Memory B cell (primary cell): Measurements from ENCODE around the gene OR10H4.
"Not testable (repeated sequence)": the region's sequence is repeated elsewhere in the genome, so short reads cannot be mapped to it uniquely, and the experiment has no call there.

Source experiments
- ATAC-seq: fragments of 150-1000 bp; cut with Tn5 transposase; 2 replicates; pipeline ENCODE4 v1.10.0; 2021; ENCODE audit warnings: low read depth, mild to moderate bottlenecking, moderate library complexity
- DNase-seq, 2 donors: peaks; one replicate each; pipeline ENCODE4 v3.0.0; 2022; ENCODE audit warnings: low spot score in 2 of 2
- H3K27ac Mint-ChIP-seq: one replicate; pipeline ENCODE4 v1.8.0; 2022; ENCODE audit warnings: mild to moderate bottlenecking, moderate library complexity, mixed read lengths
- H3K27me3 Mint-ChIP-seq: one replicate; pipeline ENCODE4 v1.8.0; 2022; ENCODE audit warnings: mixed read lengths
- H3K36me3 Mint-ChIP-seq: one replicate; pipeline ENCODE4 v1.8.0; 2022; ENCODE audit warnings: mild to moderate bottlenecking, mixed read lengths
- H3K4me1 Mint-ChIP-seq: one replicate; pipeline ENCODE4 v1.8.0; 2022; ENCODE audit warnings: mixed read lengths
- H3K4me3 Mint-ChIP-seq: one replicate; pipeline ENCODE4 v1.8.0; 2022; ENCODE audit warnings: mild to moderate bottlenecking, moderate library complexity, mixed read lengths
- H3K9me3 Mint-ChIP-seq: one replicate; pipeline ENCODE4 v1.8.0; 2022; ENCODE audit warnings: mixed read lengths

Gene OR10H4

GRCh38 chr19:15926484-15926883 lies 22.3 kb upstream of the OR10H4 start:
- Mint-ChIP-seq H3K4me1 (no peaks in the 10 kb centered on the region), H3K4me3 (no peak overlapping the region), H3K36me3 (peaks cover 4% of the 10 kb centered on the region), H3K27me3 (peaks cover 35% of the 10 kb centered on the region), H3K9me3 (peaks cover 4% of the 10 kb centered on the region), H3K27ac (no peak overlapping the region)
- no peak for ATAC-seq
- DNase-seq, result no peak

DNA sequence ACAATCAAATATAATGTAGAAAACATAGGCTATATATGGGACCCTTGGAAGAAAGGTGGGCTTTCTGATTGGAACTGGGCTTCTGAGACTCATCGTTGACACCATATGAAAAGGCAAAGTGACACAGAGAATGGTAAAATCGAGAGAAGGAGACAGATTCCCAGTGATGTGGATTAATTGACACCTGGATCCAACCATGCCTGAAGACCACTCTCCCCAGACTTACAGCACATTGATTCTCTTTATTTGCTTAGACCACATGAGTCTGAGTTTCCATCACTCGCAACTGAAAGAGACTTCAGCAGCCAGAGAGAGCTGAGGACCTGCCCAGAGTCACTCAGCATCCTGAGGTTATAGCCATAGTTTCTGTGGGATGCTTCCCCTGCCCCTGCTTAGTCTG lies 20.5 kb upstream of the OR10H4 start:
- Mint-ChIP-seq H3K27me3 (peaks cover 31% of the 10 kb centered on the region), H3K4me1 (no peaks in the 10 kb centered on the region), H3K36me3 (peaks cover 4% of the 10 kb centered on the region), H3K27ac (no peak overlapping the region), H3K9me3 (peaks cover 4% of the 10 kb centered on the region), H3K4me3 (no peak overlapping the region)
- DNase-seq (no peak), ATAC-seq (no peak)

DNA sequence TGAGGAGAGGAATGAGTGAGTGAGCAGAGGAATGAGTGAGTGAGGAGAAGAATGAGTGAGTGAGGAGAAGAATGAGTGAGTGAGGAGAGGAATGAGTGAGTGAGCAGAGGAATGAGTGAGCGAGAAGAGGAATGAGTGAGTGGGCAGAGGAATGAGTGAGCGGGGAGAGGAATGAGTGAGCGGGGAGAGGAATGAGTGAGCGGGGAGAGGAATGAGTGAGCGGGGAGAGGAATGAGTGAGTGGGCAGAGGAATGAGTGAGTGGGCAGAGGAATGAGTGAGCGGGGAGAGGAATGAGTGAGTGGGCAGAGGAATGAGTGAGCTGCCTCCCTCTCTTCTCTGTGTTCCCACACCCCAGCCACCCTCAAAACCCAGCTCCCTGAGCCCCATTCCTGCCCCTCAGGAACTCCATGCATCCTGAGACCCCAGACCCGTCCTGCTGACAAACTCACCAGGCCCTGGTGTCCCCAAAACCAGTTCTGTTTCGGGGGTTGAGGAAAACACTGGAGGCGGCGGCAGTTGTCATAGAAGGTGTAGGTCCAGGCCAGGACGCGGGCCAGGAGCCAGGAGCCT lies 15.0 kb upstream of the OR10H4 start:
- H3K4me3 Mint-ChIP-seq, ATAC-seq, H3K36me3 Mint-ChIP-seq, DNase-seq, H3K4me1 Mint-ChIP-seq, H3K27ac Mint-ChIP-seq, H3K9me3 Mint-ChIP-seq: not testable (repeated sequence)
- H3K27me3 Mint-ChIP-seq, result peaks cover 22% of the 10 kb centered on the region

- H3K27ac Mint-ChIP-seq, result no peak within 1 kb of the TSS
- peaks cover 19% of the 10 kb centered on the region for H3K27me3 Mint-ChIP-seq
Observed at GRCh38 chr19:15934332-15935078, 14.3 kb upstream of the OR10H4 start, which contains the start of gene CYP4F11. CYP4F11 (minus strand) TSS chr19:15934529; CDS start chr19:15934408, 121 bp downstream.

DNA sequence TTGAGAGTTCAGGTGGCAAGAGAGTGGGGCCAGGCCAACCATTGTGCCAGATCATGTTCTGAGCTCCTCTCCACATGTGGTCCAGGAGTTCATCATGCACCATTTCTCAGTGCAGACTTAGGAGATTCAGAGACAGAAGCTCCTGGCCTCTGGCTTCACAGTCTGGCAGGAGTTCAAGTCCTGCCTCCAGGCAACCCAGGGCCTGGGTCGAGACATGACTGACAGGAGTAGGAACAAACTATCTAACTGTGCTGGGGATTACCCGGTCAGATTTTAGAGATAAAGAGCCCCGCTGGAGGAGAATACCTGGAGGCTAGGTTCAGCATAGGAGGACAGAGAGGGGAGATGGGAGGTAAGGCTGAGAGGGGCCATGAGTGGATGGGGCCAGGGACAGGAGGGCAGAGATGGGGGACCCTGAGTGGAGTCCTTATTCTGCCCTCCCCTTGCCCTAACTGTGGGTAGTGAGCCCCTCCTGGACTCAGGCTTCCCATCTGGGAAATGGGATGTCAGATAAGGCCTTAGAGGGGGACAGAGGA lies 13.6 kb upstream of the OR10H4 start:
- Mint-ChIP-seq H3K4me1 (no peaks in the 10 kb centered on the region), H3K9me3 (peaks cover 5% of the 10 kb centered on the region), H3K36me3 (peaks cover 4% of the 10 kb centered on the region), H3K27me3 (peaks cover 17% of the 10 kb centered on the region), H3K27ac (no peak overlapping the region), H3K4me3 (no peak overlapping the region)
- ATAC-seq (no peak), DNase-seq (no peak)

More at GRCh38 chr19:15934332-15935078, 14.3 kb upstream of the OR10H4 start, which contains the start of gene CYP4F11:
- DNase-seq, result no peak
- Mint-ChIP-seq H3K4me1 (no peaks in the 10 kb centered on the region), H3K9me3 (peaks cover 5% of the 10 kb centered on the region), H3K36me3 (peaks cover 4% of the 10 kb centered on the region), H3K4me3 (no peak within 1 kb of the TSS)
- no peak for ATAC-seq

GRCh38 chr19:15936173-15936572 lies 12.6 kb upstream of the OR10H4 start:
- no peak overlapping the region for H3K27ac Mint-ChIP-seq
- H3K9me3 Mint-ChIP-seq, result peaks cover 5% of the 10 kb centered on the region
- H3K27me3 Mint-ChIP-seq, result peaks cover 16% of the 10 kb centered on the region
- no peaks in the 10 kb centered on the region for H3K4me1 Mint-ChIP-seq
- DNase-seq (no peak), ATAC-seq (no peak)
- no peak overlapping the region for H3K4me3 Mint-ChIP-seq
- H3K36me3 Mint-ChIP-seq, result peaks cover 2% of the 10 kb centered on the region

- no peak for ATAC-seq
- Mint-ChIP-seq H3K27ac (no peak overlapping the region), H3K27me3 (peaks cover 15% of the 10 kb centered on the region)
Observed at GRCh38 chr19:15936950-15937349, 11.9 kb upstream of the OR10H4 start.

GRCh38 chr19:15937771-15938170 lies 11.0 kb upstream of the OR10H4 start:
- no peaks in the 10 kb centered on the region for H3K36me3 Mint-ChIP-seq
- peaks cover 17% of the 10 kb centered on the region for H3K27me3 Mint-ChIP-seq
- H3K4me1 Mint-ChIP-seq, result no peaks in the 10 kb centered on the region
- DNase-seq, result no peak
- no peak overlapping the region for H3K4me3 Mint-ChIP-seq
- H3K9me3 Mint-ChIP-seq, result peaks cover 3% of the 10 kb centered on the region
- no peak overlapping the region for H3K27ac Mint-ChIP-seq
- no peak for ATAC-seq

More at GRCh38 chr19:15936950-15937349, 11.9 kb upstream of the OR10H4 start:
- Mint-ChIP-seq H3K9me3 (peaks cover 3% of the 10 kb centered on the region), H3K4me3 (no peak overlapping the region), H3K36me3 (no peaks in the 10 kb centered on the region), H3K4me1 (no peaks in the 10 kb centered on the region)
- DNase-seq, result no peak

DNA sequence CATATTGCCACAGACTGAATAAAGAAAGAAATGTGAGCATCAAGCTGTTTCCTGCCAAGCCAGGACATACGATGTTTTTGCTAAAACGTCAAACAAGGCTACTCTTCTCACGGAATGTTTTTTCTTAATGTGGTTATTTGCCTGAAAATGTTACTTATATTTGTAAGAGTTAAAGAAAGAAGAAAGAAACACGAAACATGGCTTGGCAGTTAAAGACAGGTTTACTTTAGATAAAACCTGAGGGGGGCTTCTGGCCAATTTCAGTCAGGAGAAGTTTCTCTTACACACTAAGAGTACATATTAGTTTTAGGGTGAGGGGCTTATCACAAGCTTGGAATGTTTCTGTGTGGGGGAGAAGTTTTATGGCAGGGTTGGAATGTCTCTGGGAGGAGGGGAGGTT lies 4.4 kb upstream of the OR10H4 start:
- no peak for DNase-seq
- H3K4me1 Mint-ChIP-seq, result no peaks in the 10 kb centered on the region
- H3K4me3 Mint-ChIP-seq, result no peak overlapping the region
- H3K36me3 Mint-ChIP-seq, result peaks cover 6% of the 10 kb centered on the region
- H3K27me3 Mint-ChIP-seq, result peaks cover 21% of the 10 kb centered on the region
- no peak for ATAC-seq
- H3K9me3 Mint-ChIP-seq, result peaks cover 9% of the 10 kb centered on the region
- no peak overlapping the region for H3K27ac Mint-ChIP-seq

GRCh38 chr19:15945301-15945700 lies 3.5 kb upstream of the OR10H4 start:
- ATAC-seq, result no peak
- no peak overlapping the region for H3K4me3 Mint-ChIP-seq
- peaks cover 7% of the 10 kb centered on the region for H3K36me3 Mint-ChIP-seq
- no peak overlapping the region for H3K27ac Mint-ChIP-seq
- no peak for DNase-seq
- peaks cover 12% of the 10 kb centered on the region for H3K9me3 Mint-ChIP-seq
- no peaks in the 10 kb centered on the region for H3K4me1 Mint-ChIP-seq
- peaks cover 22% of the 10 kb centered on the region for H3K27me3 Mint-ChIP-seq

DNA sequence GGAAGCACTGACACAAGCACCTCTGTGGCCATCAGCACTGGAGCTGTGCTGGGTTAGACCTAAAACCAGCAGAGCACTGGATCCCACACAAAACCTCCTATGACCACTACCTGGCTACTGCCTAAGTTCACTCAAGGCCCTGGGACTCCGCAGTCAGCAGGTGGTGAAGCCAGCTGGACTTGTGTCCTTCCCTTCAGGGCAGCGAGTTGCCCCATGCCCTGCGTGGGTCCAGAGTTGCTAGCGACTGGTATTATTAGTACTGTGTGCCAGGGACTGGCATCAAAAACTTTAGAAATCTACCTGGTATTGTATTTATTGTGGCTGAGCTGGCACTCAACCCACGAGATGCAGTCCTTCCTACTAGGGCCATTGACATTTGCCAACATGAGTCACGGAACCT lies 6.0 kb downstream of the OR10H4 start:
- Mint-ChIP-seq H3K27ac (no peak overlapping the region), H3K36me3 (no peaks in the 10 kb centered on the region), H3K9me3 (peaks cover 1% of the 10 kb centered on the region), H3K4me3 (no peak overlapping the region), H3K27me3 (peaks cover 24% of the 10 kb centered on the region), H3K4me1 (no peaks in the 10 kb centered on the region)
- no peak for ATAC-seq
- peak in 1 of 2 donors; percentile 4 for DNase-seq

GRCh38 chr19:15962319-15962718 lies 13.5 kb downstream of the OR10H4 start:
- H3K4me3 Mint-ChIP-seq, result no peak overlapping the region
- H3K36me3 Mint-ChIP-seq, result no peaks in the 10 kb centered on the region
- H3K27me3 Mint-ChIP-seq, result peaks cover 16% of the 10 kb centered on the region
- H3K27ac Mint-ChIP-seq, result no peak overlapping the region
- ATAC-seq, result no peak
- H3K9me3 Mint-ChIP-seq, result peaks cover 2% of the 10 kb centered on the region
- no peaks in the 10 kb centered on the region for H3K4me1 Mint-ChIP-seq
- no peak for DNase-seq

DNA sequence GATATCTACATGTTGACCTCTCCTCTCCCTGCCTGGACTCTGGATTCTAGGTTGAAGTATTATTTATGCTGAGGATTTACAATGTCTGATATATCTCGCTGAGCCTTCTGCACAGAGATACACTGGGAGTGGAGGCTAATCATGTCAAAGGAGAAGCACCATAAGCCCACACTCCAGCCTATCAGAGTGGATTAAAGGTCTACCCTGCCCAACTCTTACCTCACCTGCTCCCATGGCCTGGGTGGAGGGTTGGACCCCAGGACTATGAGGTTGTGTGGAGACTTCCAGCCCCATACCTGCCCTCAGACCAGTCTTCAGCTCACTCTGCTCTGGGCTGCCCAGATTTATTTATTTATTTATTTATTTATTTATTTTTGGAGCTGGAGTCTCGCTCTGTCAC lies 15.4 kb downstream of the OR10H4 start:
- no peak for ATAC-seq
- peaks cover 15% of the 10 kb centered on the region for H3K27me3 Mint-ChIP-seq
- no peaks in the 10 kb centered on the region for H3K36me3 Mint-ChIP-seq
- no peaks in the 10 kb centered on the region for H3K4me1 Mint-ChIP-seq
- H3K27ac Mint-ChIP-seq, result no peak overlapping the region
- H3K9me3 Mint-ChIP-seq, result peaks cover 2% of the 10 kb centered on the region
- no peak for DNase-seq
- H3K4me3 Mint-ChIP-seq, result no peak overlapping the region

GRCh38 chr19:15971224-15971780 lies 22.5 kb downstream of the OR10H4 start:
- H3K4me3 Mint-ChIP-seq, result no peak overlapping the region
- H3K27ac Mint-ChIP-seq, result no peak overlapping the region
- ATAC-seq, result no peak
- no peaks in the 10 kb centered on the region for H3K36me3 Mint-ChIP-seq
- H3K4me1 Mint-ChIP-seq, result no peaks in the 10 kb centered on the region
- peaks cover 8% of the 10 kb centered on the region for H3K27me3 Mint-ChIP-seq
- no peaks in the 10 kb centered on the region for H3K9me3 Mint-ChIP-seq
- DNase-seq, result peak in 1 of 2 donors; percentile 0
